Keratinocyte (primary cell): Measurements from ENCODE around the gene MCAM.

ENCODE experiments used
- EZH2 ChIP-seq: IDR thresholded peaks from one replicate; pipeline ENCODE4 v1.6.1; 2012; ENCODE audit warnings: inconsistent platforms, mild to moderate bottlenecking, low read length, moderate library complexity
- TF ChIP-seq, protein P1 (sequence below), 3 experiments: IDR thresholded peaks in 1 of 3; conservative IDR thresholded peaks in 1 of 3; optimal IDR thresholded peaks in 1 of 3; 2 replicates in 2 of 3; 3 replicates in 1 of 3; pipeline versions ENCODE3 to v1.5.1; 2011; ENCODE audit warnings: low read length in 3 of 3, mild to moderate bottlenecking in 3 of 3, moderate library complexity in 2 of 3, control low read depth in 1 of 3, inconsistent platforms in 1 of 3; ENCODE audit not compliant: insufficient read depth in 2 of 3; ENCODE audit errors: extremely low read depth in 1 of 3

DNA sequence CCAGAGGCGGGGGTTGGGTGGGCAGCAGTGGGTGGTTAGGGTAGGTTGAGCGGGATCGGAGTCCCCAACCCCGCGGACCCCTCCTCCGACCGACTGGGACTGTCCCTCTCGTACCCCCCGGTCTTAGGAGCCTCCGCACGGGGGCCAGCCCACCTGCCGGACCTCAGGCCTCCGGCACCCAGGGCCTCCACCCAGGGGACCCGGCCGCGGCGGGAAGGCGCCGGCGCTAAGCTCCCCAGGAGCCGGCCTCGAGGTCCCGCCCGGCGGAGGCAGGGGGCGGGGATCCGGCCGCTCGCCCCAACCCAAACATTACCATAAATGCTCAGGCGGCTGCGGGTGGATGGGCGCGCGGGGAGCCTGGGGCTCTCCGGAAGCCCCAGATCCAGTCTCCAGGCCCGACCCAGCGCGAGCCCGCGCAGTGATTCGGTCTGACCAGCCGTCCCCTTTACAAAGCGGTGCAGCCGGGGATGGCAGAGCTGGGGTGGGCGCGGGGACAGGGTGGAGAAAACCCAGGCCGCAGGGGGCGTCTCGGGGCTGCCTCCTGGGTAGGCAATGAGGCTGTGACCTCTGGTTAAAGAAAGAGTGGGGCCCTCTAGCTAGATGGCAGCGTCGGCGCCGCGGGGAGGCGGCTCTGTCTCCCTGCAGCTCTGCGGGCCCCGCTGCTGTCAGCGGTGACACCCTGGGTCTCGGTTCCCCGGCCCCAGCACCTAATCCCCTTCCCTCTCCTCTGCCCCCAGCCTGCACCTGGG lies 4.0 kb upstream of the MCAM start:
- TF ChIP-seq, protein P1, sequence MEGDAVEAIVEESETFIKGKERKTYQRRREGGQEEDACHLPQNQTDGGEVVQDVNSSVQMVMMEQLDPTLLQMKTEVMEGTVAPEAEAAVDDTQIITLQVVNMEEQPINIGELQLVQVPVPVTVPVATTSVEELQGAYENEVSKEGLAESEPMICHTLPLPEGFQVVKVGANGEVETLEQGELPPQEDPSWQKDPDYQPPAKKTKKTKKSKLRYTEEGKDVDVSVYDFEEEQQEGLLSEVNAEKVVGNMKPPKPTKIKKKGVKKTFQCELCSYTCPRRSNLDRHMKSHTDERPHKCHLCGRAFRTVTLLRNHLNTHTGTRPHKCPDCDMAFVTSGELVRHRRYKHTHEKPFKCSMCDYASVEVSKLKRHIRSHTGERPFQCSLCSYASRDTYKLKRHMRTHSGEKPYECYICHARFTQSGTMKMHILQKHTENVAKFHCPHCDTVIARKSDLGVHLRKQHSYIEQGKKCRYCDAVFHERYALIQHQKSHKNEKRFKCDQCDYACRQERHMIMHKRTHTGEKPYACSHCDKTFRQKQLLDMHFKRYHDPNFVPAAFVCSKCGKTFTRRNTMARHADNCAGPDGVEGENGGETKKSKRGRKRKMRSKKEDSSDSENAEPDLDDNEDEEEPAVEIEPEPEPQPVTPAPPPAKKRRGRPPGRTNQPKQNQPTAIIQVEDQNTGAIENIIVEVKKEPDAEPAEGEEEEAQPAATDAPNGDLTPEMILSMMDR (optimal IDR thresholded peaks at IDR 0.05 in 1 of 3, IDR thresholded peaks at IDR 0.05 in 1 of 3, conservative IDR thresholded peaks at IDR 0.05 in 1 of 3; ENCODE audit: extremely low read depth in 1 of 3, insufficient read depth in 2 of 3, low read length in 3 of 3) = no peak
- no peak for TF ChIP-seq EZH2
